CD1c-positive myeloid dendritic cell (primary cell): ENCODE measurements around the gene SPDL1.
A peak's percentile ranks its signal among the peaks of the same experiment; 100 is the strongest.

Experiments used
- DNase-seq: peaks from one replicate; pipeline ENCODE4 v3.0.0-alpha.2; 2016; ENCODE audit errors: extremely low spot score

SPDL1 gene, protein sequence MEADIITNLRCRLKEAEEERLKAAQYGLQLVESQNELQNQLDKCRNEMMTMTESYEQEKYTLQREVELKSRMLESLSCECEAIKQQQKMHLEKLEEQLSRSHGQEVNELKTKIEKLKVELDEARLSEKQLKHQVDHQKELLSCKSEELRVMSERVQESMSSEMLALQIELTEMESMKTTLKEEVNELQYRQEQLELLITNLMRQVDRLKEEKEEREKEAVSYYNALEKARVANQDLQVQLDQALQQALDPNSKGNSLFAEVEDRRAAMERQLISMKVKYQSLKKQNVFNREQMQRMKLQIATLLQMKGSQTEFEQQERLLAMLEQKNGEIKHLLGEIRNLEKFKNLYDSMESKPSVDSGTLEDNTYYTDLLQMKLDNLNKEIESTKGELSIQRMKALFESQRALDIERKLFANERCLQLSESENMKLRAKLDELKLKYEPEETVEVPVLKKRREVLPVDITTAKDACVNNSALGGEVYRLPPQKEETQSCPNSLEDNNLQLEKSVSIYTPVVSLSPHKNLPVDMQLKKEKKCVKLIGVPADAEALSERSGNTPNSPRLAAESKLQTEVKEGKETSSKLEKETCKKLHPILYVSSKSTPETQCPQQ

DNA sequence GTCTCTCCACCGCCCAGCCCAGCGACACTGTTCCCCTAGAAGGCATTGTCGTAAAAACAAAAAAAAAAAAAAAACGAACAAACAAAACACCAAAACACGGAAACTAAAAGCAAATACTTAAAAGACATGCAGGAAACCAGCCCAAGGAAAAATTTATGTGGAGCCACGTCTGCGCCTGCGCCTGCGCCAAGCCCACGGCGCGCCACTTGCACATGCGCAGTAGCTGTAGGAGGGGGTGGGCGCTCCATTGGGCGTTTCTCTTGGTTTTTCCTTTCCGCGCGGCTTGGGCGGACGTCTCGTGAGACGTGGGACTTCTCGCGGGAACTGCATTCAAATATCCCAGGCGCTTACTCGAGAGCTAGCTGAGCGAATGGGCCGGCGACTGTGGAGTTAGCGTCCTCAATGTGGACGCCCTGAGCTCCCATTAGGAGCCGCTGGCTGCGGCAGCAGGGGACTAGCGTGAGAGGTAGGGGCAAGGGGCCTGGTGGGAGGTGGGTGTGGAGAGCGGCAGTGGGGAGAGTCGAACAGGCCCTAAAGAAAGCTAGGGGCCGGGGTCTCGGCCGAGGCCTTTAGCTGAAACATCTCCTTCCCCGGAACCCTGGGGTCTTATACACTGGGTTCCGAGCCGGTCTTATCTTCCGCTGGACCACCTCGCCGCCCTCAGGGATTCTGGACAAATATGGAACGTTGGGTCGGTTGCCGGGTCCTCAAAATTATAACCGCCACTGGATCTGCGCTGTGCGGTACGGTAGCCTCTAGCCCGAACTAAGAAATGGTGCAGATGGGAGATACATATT, at the start of gene SPDL1:
Gene SPDL1, plus strand, starts transcription at position 350 of the 797 bp plus-strand sequence. CDS start 4,644 bp downstream, outside the sequence.
- peak; percentile 98 for DNase-seq

DNA sequence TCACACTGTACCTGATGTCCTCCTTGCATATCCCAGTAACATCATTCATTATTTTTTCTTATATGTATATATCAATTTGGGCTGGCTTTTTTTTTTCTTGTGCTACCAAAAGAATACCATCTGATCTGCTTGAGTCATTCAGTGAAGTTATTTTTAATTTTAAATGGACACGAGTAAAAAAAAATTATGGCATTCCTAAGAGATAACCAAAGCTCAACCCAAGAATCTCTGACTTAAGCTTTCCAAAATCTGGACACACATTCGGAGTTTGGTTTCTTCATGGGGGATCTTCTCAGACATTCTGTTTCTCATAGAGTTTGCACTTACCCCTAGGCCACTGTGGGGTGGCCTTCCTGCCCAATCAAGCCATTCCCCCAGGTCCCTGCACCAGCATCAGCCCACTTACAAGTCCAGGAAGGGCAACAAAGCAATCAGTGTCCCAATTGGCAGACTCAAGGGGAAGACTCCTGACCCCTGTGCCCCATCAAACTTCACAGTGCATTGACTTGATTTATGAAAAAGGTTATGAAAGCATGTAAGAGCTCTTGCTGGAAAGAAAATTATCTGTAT, 49.2 kb upstream of the SPDL1 start:
- no peak for DNase-seq

DNA sequence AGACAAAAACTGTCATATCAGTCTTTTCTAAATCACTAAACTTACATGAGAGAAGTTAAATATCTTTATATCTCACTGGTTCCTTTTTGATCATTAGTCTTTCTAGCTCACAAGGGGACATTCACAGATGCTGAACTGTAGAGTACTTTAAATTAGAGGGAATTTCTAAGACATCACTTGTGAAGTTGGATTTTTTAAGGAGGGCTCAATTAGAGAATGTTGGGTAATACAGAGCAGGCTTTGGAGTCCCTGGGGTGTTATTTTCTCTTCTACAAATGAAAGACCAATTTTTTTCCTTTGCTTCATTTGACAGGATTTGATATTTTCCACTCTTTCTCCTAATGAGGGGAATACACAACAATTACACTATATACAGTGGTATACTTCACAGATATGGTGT, 48.6 kb upstream of the SPDL1 start:
- no peak for DNase-seq

DNA sequence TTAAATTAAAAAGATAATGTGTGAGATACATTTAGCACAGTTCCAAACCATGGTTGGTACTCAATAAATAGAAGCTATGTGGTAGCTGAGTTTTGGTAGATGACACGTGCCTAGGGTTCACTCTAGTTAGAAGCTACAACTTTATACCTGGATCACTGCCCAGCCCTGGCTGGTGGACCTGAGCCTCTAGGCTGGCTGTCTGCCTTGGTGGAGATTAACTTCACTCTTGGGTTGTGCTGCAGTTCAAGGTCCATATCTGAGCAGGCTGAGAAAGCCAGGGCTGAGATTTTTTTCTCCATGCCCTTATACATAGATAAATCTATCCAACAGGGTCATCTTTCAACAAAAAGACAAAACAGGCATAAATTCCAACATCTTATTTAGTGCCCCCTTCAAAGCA, 44.6 kb upstream of the SPDL1 start:
- no peak for DNase-seq

DNA sequence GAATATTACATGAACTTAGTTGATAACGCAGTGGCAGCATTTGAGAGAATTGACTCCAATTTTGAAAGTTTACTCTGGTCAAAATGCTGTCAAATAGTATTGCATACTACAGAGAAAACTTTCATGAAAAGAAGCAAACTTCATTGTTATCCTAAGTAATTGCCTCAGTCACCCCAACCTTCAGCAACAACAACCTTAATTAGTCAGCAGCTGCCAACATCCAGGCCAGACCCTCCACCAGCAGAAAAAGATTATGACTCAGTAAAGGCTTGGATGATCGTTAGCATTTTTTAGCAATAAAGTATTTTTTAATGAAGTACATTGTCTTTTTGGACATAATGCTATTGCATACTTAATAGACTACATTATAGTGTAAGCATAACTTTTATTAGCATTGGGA, 40.8 kb upstream of the SPDL1 start:
- DNase-seq: no peak

DNA sequence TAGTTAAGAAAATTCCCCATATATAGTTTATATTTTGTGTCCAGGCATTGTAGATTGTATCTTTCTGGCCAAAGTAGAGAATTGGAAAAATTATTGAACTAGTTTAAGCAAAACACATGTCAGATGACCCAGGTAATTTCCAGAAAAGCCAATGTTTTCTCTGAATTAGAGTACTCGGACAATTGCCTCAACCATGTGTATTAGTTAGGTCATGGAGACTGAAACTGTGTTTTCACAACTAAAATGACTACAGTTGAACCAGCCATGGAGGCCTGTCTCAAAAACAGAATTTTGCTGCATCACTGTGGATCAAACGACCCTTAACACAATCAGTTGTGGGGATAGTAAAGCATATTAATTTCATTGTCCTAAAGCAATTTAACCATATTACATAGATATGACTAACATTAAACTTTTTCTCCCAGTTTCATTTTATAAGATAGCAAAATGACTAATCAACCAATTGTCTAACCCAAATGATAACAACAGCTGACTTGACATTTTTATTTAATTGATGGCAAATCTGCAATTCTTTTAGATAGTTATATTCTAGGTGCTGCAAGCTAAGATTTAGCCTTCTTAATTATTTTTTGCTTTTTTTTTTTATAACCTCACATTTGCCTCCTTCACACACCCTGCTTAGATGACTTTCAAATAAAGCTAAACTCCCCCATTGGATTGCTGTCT, 39.2 kb upstream of the SPDL1 start:
- no peak for DNase-seq

DNA sequence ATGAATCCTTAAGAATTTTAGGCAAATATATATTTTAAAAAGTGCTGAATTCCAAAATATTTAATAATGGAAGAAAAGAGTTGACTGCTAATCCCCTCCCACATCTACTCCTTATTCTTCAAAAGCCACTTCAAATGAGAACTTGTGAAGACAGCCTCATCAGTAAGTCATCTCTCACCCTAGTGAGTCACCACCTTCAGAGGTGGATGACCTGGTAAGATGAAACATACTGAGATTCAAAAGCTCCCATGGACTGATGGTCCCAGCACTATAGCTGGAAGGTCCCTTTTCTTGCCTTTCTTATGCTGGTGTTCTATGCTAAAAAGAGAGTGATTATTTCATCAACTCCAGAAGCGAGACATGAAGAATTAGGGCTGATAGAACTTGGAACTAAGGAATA, 37.8 kb upstream of the SPDL1 start:
- DNase-seq: no peak

DNA sequence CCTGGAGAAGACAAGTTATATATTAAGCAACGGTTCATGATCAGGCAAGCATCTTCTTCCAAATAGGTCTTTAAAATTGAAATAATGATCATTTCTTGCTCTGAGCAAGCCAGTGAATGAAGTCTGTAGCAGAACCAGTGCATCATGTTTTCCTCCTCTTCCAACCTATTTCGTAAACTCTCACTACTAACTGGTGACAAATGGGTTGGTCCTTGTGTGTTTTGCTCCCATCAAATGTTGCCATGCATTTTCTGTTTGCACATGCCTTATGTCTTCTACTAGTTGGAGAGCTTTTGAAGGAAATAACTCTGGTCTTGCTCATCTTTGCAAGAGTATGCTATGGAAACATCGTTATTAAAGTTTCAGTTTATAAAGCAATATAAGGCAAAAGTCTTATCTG, 37.2 kb upstream of the SPDL1 start:
- DNase-seq: no peak

DNA sequence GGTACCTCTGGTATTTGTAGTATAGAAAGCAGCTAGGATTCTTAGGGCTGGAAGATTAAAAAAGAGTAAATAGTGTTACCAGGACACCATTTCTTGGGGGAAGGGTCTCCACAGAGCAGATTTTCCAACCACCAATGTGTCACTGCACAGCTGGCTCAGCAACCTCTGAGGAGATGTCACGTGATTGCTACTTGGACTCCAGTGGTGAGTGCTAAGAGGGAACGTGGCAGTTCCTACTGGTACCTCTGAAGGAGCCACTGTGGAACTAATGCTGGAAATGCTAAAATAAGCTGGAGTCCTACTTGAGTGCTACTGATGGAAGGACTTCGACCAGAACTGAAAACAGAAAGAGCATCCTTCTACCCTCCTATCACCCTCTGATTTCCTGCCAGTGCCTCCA, 36.1 kb upstream of the SPDL1 start:
- DNase-seq: no peak

DNA sequence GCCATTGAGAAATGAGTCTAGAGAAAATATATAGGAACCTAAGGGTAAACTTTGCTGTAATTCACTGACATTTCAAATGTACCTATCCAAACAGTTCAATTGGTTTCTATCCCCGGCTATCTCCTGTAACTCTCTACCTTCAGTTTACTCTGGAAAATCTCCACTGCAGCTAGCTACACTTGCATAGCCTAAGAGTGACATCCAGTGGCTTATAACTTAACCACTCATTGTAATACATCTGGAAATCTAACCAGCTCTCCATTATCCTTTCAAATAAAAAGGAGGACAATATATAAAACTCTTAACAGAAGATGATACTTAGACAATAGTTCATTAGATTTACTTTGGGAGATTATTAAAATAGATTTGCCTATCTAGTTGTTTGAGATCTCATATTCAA, 35.3 kb upstream of the SPDL1 start:
- no peak for DNase-seq

DNA sequence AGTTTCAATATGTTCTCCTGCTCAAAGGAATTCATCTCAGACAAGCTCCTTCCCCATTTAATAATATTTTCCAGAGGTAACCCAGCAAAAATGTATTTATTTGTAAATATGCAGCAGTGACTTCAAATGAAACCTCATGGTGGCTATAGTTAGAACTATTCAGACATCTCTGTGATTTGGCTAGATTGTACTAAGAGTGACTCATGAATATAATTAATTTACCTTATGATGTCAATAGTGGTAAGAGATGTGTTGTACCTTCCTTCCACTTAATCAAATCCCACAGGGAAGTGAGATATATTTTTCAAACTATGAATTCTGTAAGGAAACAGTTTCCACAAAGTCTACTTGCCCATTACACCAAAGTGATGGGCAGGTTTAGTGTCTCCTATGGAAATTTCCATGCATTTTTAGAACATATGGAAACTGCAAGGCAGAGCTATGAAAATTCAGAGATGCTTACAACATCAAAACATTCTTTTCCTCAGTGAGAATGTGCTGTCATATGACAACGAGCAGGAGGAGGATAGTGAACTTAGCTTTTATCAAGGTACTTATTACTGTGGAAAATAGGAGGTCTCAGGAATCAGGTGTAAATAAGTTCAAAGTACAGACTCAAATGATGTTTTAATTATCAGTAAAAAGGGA, 34.0 kb upstream of the SPDL1 start:
- no peak for DNase-seq

DNA sequence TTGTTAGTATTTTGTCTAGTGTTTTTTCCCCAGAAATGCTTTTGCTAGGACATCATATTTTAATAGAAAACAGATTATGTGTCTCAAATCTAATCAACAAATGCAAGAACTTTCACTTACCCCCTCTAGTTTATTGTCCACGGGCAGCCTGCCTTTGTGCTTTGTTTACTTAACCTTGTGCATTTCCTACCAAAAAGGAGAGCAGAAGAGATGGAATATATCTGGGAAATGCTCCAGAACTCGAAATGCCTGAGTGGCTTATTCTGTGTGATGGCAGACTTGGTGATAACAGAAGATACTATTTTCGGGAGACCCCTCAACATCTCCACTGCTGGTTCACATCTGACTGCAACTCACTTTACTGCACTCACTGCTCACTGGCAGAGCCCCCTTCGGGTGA, 33.3 kb upstream of the SPDL1 start:
- DNase-seq: no peak

DNA sequence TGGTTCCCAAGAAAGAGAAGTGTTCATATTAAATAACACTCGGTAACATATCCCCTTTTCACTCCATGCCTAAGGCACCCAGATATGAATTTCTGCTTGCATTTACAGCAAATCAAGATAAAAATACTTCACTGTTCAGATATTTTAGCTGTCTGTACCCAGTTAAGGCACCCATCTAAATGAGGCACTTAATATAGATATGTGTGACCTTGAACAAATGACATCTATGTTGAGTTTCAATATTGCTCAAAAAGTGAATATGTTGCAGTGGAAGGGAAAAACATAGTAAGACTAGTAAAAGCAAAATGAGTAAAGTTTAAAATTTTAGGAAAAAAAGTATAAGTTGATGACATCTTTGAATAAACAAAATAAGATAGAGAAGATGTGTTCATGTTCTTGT, 32.4 kb upstream of the SPDL1 start:
- no peak for DNase-seq

DNA sequence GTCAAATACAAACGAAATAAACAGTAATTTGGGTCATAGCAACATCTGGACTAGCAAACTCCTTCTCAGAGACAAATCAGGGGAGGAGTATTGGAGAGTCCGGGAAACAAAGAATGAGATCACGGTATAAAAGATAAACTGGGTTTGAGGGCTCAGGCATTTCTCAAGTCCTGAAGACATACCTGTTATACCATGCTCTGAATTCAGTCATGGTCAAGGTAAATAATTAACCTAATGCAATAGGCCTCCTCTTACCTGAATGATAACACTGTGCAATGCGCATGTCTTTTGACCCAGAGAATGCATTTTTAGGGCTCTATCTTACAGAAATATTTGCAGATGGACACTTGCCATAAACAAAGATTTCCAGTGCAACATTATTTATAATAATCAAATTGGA, 31.9 kb upstream of the SPDL1 start:
- DNase-seq: no peak

DNA sequence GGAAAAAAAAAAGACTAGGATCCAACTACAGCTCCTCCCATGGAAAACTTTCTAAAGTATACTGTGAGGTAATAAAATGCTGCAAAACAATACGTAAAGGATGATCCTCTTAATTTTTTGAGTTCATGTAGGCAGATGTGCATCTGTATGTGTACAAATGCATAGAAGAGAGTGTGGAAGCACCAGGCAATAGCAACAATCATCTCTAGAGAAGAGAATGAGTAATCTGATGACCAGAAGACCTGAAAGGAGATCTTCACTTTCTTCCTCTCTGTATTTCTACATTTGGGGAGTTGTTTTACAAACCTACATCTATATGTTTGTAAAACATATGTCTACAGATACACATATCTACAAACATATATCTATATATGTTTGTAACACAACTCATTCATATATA, 29.3 kb upstream of the SPDL1 start:
- no peak for DNase-seq

DNA sequence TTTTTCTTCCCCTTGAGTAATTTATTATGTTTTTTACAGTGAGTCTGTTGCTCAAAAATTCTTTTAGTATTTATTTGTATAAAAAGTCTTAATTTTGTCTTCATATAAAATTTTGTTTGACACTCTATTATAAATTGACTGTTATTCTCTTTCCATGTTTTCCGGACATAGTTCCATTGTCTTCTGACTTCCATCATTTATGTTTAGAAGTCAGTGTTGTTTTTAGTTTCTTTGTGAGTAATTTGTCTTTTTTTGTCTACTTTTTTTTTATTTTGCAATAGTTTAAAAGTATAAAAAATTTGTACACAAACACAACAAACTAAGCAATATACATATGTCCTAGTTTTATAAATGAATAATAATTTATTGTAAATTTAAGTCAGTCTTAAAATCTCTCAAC, 25.7 kb upstream of the SPDL1 start:
- DNase-seq: no peak

DNA sequence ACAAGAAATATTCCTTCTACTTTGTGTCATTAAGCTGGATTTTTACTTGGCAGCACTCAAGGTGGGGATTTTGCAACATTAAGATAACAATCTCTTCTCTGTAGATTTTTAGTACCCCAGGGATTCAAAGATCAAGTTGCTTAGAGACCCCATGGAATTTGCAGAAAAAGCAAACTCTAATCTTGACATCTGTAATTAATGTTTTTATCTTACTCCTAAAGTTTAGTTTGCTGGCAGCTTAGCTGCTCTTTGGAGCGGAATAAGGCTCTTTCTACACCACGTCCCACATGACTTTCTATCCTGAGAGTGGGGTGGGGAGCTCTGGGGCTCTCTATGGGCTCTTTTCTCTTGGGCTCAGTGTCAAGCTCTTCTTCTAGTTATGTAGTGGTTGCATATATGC, 21.7 kb upstream of the SPDL1 start:
- DNase-seq: no peak

DNA sequence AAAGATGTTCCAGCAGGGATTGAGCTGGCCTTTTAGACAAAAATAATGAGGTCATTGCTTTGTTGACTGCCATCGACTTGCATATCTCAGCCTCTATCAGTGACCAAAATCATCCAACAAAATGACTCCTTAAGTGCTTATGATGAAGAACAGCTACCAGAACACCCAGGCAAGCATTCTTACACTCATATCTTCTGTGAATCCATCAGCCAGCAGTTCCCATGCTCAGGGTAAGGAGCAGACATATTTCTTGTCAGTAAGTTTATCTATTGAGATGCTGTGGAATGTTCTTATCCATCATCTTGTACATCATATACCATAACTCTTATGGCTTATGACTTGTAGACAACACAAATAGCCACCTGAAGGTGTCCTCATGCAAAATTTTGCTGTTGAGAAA, 20.2 kb upstream of the SPDL1 start:
- no peak for DNase-seq

DNA sequence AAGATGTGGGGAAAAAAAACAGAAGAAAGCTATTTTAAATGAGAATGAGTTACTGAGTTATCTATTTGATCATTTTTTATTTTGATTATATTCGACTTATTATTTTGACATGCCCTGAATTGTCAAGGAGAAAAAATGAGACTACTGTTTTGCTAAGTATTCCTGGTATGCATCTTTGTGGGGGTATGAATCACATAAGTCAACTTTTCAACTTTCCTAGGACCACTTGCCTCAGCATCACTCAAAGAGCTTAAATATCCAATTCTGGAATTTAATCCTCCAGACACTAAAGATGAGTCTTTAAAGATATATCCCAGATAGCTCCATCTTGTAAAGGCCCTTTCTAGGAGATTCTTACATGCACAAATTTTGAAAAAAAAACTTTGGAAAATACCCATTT, 17.4 kb upstream of the SPDL1 start:
- no peak for DNase-seq

DNA sequence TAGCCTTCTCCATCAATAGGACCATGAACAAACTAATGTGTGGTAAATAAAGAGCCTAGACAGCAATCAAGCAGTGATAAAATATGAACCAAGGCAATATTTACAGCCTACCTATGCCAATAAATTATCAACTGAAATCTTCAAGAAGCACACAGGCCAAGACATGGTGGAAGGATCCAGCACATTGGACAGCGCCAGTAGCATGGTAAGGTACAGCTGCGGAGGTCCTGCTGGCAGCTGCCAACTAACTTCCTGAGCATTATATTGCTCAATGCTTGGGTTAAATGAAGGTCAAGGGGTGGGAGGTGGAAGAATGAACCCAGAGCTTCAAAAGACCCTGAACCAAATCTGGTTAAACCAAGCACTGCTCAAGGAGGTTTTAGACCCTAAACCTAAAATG, 16.5 kb upstream of the SPDL1 start:
- DNase-seq: no peak

DNA sequence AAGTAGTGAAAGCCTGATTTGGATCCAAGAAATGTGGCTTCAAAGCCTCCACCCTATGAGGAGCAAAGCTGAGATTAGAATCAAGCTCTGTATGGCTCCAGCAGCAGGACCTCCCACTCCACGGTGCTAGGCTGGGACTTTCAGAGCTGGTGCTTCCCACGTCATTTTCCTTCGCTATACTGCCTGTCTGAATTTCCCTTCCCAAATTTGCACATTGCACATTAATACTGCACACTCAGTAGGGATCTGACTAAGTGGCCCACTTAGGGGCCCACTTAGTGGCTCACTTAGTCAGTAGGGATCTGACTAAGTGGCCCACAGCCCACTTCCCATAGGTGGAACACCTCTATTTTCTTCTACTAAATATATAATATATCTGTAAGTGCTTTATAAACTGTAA, 14.1 kb upstream of the SPDL1 start:
- DNase-seq: no peak
